ENCODE results near the gene CCDC106. TPM values are rescaled to one million over a fixed set of nuclear protein-coding genes. Genes with fewer than 3 reads are reported as not detected.

Gene CCDC106
- total and polyA plus RNA-seq, 2 of the 4 experiments (the other 2 are of a cell fraction), result 2.3 to 13.6 TPM

DNA sequence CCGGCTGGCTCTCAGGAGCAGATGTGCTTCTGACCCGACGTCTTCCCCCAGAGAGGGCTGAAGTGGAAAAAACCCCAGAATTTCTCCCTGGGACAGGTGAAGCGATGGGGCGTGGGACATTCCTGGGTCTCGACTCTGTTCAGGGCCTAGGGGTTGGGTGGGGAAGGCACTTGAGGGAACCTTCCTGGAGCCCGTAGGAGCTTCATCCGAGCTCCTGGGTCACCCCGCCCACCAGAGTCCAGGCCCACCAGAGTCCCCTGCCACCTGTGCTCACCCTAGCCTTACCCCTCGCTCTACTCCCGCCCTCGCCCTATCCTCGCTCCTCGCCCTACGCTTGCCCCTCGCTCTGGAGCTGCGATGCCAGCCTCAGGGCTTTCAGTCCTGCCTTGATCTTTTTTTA lies 50.2 kb downstream of the CCDC106 start:
- Histone ChIP-seq H2AK9ac (replicated peaks; ENCODE audit: low read depth, low read length, poor library complexity) (no peak overlapping the region), H3K36me3 (ENCODE audit: control insufficient read depth, insufficient read depth, low read length) (peaks cover 38% of the 10 kb centered on the region)

More for the DNA sequence above, 50.2 kb downstream of the CCDC106 start:
- H4K91ac ChIP-seq (ENCODE audit: insufficient read depth, low read depth, low read length), result no peak overlapping the region
- no peak overlapping the region for H3K18ac ChIP-seq (ENCODE audit: low read depth, low read length)
- no peak overlapping the region for H4K5ac ChIP-seq (ENCODE audit: low read depth, low read length)
- H2BK20ac ChIP-seq (ENCODE audit: low read depth, low read length), result no peak overlapping the region
- H3K9ac ChIP-seq (ENCODE audit: low read depth, low read length), result no peak overlapping the region
- CTCF ChIA-PET, result no interaction called here
- H3K4ac ChIP-seq (ENCODE audit: low read depth, low read length), result no peak overlapping the region
- POLR2A ChIA-PET (ENCODE audit: unreplicated experiment), result no interaction called here
- no peaks in the 10 kb centered on the region for H3K9me1 ChIP-seq (ENCODE audit: insufficient read depth, low read length)
- ATAC-seq (ENCODE audit: low read depth) (no peak), DNase-seq (no peak)
- H3K27ac ChIP-seq (ENCODE audit: insufficient read depth, low read length), result no peak overlapping the region
- no peaks in the 10 kb centered on the region for H4K20me1 ChIP-seq (ENCODE audit: insufficient read depth, low read length)
- H4K8ac ChIP-seq (ENCODE audit: low read depth in 2 of 2, low read length in 2 of 2), result no peak overlapping the region
- in situ Hi-C loops (cut with MboI; ENCODE audit: low sequenced_read_pairs), result loop anchor here (25.0 kb wide), 1 partner anchor 439 kb away; the partner anchor contains the start of gene ZNF444
- H2BK15ac ChIP-seq (ENCODE audit: low read depth, low read length), result no peak overlapping the region
- no peak overlapping the region for H2BK5ac ChIP-seq (ENCODE audit: low read depth, low read length, poor library complexity, severe bottlenecking)
- no peak overlapping the region for H2BK120ac ChIP-seq (ENCODE audit: low read depth, low read length)
- no peak overlapping the region for H3K14ac ChIP-seq (replicated peaks; ENCODE audit: low read depth, low read length)
- H3K27me3 ChIP-seq (ENCODE audit: control insufficient read depth, insufficient read depth, low read length), result no peaks in the 10 kb centered on the region
- no peak overlapping the region for H2AK5ac ChIP-seq (ENCODE audit: low read depth, low read length)
- dilution Hi-C loops (cut with HindIII; ENCODE audit: low sequenced_read_pairs, unreplicated experiment), result no loop called here
- no peaks in the 10 kb centered on the region for H3K9me3 ChIP-seq (ENCODE audit: control insufficient read depth, insufficient read depth, low read length)
- H3K79me1 ChIP-seq (ENCODE audit: low read depth in 1 of 2, low read length in 2 of 2), result no peaks in the 10 kb centered on the region; a peak in 1 of 4 replicates
- no peaks in the 10 kb centered on the region for H3K4me1 ChIP-seq (ENCODE audit: control insufficient read depth, insufficient read depth, low read length)
- TF ChIP-seq ELK1 (IDR thresholded peaks at IDR 0.05; ENCODE audit: borderline replicate concordance, low read depth, low read length), result no peak
- TF ChIP-seq SMC3 (IDR thresholded peaks at IDR 0.05; ENCODE audit: low read depth, low read length), result no peak
- TF ChIP-seq CEBPB (IDR thresholded peaks at IDR 0.05; ENCODE audit: low read depth, low read length), result no peak
- no peak overlapping the region for H3K23ac ChIP-seq (ENCODE audit: low read depth, low read length)
- intact Hi-C loops (cut with micrococcal nuclease), result no loop called here
- no peak overlapping the region for H3K56ac ChIP-seq (ENCODE audit: extremely low read depth, insufficient read depth, low read length)
- 100% methylated on average over 5 of the region's 17 CpGs; no CpG with 5 or more reads in 1 of the 2 experiments for WGBS, 2 experiments (ENCODE audit: extremely low coverage in 2 of 2, insufficient read length in 1 of 2)
- BruUV-seq (replicated peaks), result no TSS peak
- no peak overlapping the region for H3K4me3 ChIP-seq (ENCODE audit: insufficient read depth, low read depth, low read length)
- H3K4me2 ChIP-seq (ENCODE audit: low read depth, low read length), result no peak overlapping the region
- H2AFZ ChIP-seq (replicated peaks; ENCODE audit: low read length, poor library complexity), result no peak overlapping the region

All from IMR-90 (cell line).